GM23338 (cell line): ENCODE results near the gene UQCR11. TPM values are rescaled to one million over a fixed set of nuclear protein-coding genes. Genes with fewer than 3 reads are reported as not detected.

Experiments used
- ATAC-seq: fragments of 200-7000 bp; cut with Tn5 transposase; 3 replicates; pipeline ENCODE4 v1.9.1; 2020
- DNase-seq: peaks from one replicate; pipeline ENCODE4 v3.0.0-alpha.2; 2015; ENCODE audit warnings: low spot score
- H2AFZ ChIP-seq: fragments of 200-600 bp; sonication (generic); 2 replicates; pipeline ENCODE4 v1.8.0; 2016; ENCODE audit warnings: antibody characterized with exemption, mild to moderate bottlenecking, moderate library complexity
- H3F3A ChIP-seq: fragments of 200-600 bp; sonication (generic); replicated peaks from 2 replicates; pipeline ENCODE4 v1.8.0; 2017; ENCODE audit warnings: antibody characterized with exemption, mixed run types, low read depth
- H3K27ac ChIP-seq: fragments of 200-600 bp; sonication (generic); 2 replicates; pipeline ENCODE4 v1.6.1; 2016; ENCODE audit warnings: low read depth
- H3K27me3 ChIP-seq: fragments of 200-600 bp; sonication (generic); 2 replicates; pipeline ENCODE4 v1.8.0; 2016; ENCODE audit warnings: mild to moderate bottlenecking, mixed run types, moderate library complexity; ENCODE audit not compliant: insufficient read depth
- H3K36me3 ChIP-seq: fragments of 200-600 bp; sonication (generic); 2 replicates; pipeline ENCODE4 v1.8.0; 2016; ENCODE audit warnings: mild to moderate bottlenecking; ENCODE audit not compliant: insufficient read depth
- H3K4me1 ChIP-seq: fragments of 200-600 bp; sonication (generic); 2 replicates; pipeline ENCODE4 v1.8.0; 2016; ENCODE audit warnings: mild to moderate bottlenecking, moderate library complexity; ENCODE audit not compliant: insufficient read depth
- H3K4me2 ChIP-seq: fragments of 200-600 bp; sonication (generic); 2 replicates; pipeline ENCODE4 v1.7.1; 2017; ENCODE audit warnings: mixed run types
- H3K4me3 ChIP-seq: fragments of 200-600 bp; sonication (generic); 2 replicates; pipeline ENCODE4 v1.6.1; 2016; ENCODE audit warnings: mixed run types
- H3K79me2 ChIP-seq: fragments of 200-600 bp; sonication (generic); replicated peaks from 2 replicates; pipeline ENCODE4 v1.8.0; 2017; ENCODE audit warnings: mild to moderate bottlenecking; ENCODE audit not compliant: insufficient read depth
- H3K9me2 ChIP-seq: fragments of 200-600 bp; sonication (generic); 2 replicates; pipeline ENCODE4 v1.8.0; 2017; ENCODE audit not compliant: insufficient read depth
- H4K20me1 ChIP-seq: fragments of 200-600 bp; sonication (generic); replicated peaks from 2 replicates; pipeline ENCODE4 v1.8.0; 2017; ENCODE audit warnings: mild to moderate bottlenecking; ENCODE audit not compliant: insufficient read depth
- H3K27ac Mint-ChIP-seq: 2 replicates; pipeline ENCODE4 v1.8.0; 2020; ENCODE audit warnings: inconsistent platforms, mild to moderate bottlenecking, moderate library complexity, mixed read lengths
- H3K27me3 Mint-ChIP-seq: 3 replicates; pipeline ENCODE4 v1.8.0; 2022; ENCODE audit warnings: low read depth, mild to moderate bottlenecking, moderate library complexity, mixed read lengths, inconsistent platforms; ENCODE audit not compliant: insufficient read depth, poor library complexity
- H3K36me3 Mint-ChIP-seq: 3 replicates; pipeline ENCODE4 v1.8.0; 2021; ENCODE audit warnings: low read depth, mild to moderate bottlenecking, inconsistent platforms, moderate library complexity, mixed read lengths
- H3K4me1 Mint-ChIP-seq: 3 replicates; pipeline ENCODE4 v1.8.0; 2020; ENCODE audit warnings: mild to moderate bottlenecking, inconsistent platforms, mixed read lengths
- H3K4me3 Mint-ChIP-seq: 3 replicates; pipeline ENCODE4 v1.8.0; 2021; ENCODE audit warnings: moderate library complexity, mild to moderate bottlenecking, inconsistent platforms, mixed read lengths
- H3K9me3 Mint-ChIP-seq: 3 replicates; pipeline ENCODE4 v1.8.0; 2020; ENCODE audit warnings: moderate library complexity, mild to moderate bottlenecking, inconsistent platforms, mixed read lengths
- EZH2 ChIP-seq: fragments of 200-600 bp; sonication (generic); IDR thresholded peaks from one replicate; pipeline ENCODE4 v1.8.0; 2017; ENCODE audit warnings: antibody characterized with exemption, mild to moderate bottlenecking, low read depth; ENCODE audit not compliant: unreplicated experiment
- EZH2phosphoT487 ChIP-seq: fragments of 200-600 bp; sonication (generic); IDR thresholded peaks from one replicate; pipeline ENCODE4 v1.8.1; 2018; ENCODE audit warnings: antibody characterized with exemption; ENCODE audit not compliant: unreplicated experiment
- JUNB ChIP-seq: IDR thresholded peaks from one replicate; pipeline ENCODE4 v1.6.1; 2016; ENCODE audit warnings: antibody characterized with exemption; ENCODE audit not compliant: unreplicated experiment
- NANOG ChIP-seq: IDR thresholded peaks from 2 replicates; pipeline ENCODE4 v1.6.1; 2016; ENCODE audit warnings: antibody characterized with exemption, borderline replicate concordance
- POLR2AphosphoS5 ChIP-seq: IDR thresholded peaks from 2 replicates; pipeline ENCODE4 v1.6.1; 2016; ENCODE audit warnings: antibody characterized with exemption, low read depth
- ZNF114 ChIP-seq: fragments of 250-450 bp; sonication (Bioruptor Pico); IDR thresholded peaks from 2 replicates; pipeline ENCODE4 v1.5.0; 2020; ENCODE audit warnings: mild to moderate bottlenecking, moderate library complexity
- ZNF331 ChIP-seq: fragments of 250-450 bp; sonication (Bioruptor Pico); IDR thresholded peaks from 2 replicates; pipeline ENCODE4 v1.5.0; 2020; ENCODE audit warnings: low read depth, mild to moderate bottlenecking, moderate library complexity
- ZNF462 ChIP-seq: fragments of 250-450 bp; sonication (Bioruptor Pico); IDR thresholded peaks from 2 replicates; pipeline ENCODE4 v1.5.0; 2020; ENCODE audit warnings: mild to moderate bottlenecking, moderate library complexity
- polyA plus RNA-seq: library from polyadenylated mRNA; unstranded; fragments of >200 nt; fragmentation: Nextera tagmentation; extraction: Ambion mirVana; gene quantifications from 2 replicates; pipeline ENCODE4 v1.2.1, GENCODE V29; 2016
- total RNA-seq: library from RNA; depleted of rRNA; stranded (reverse); fragments of >200 nt; shearing (Covaris generic); gene quantifications from 2 replicates; pipeline ENCODE4 v1.2.3, GENCODE V29; 2014
- TF ChIP-seq, protein P1 (sequence below): IDR thresholded peaks from 2 replicates; pipeline ENCODE4 v1.6.1; 2016; ENCODE audit warnings: antibody characterized with exemption
- TF ChIP-seq, protein P2 (sequence below): IDR thresholded peaks from one replicate; pipeline ENCODE4 v1.6.1; 2018; ENCODE audit warnings: antibody characterized with exemption; ENCODE audit not compliant: unreplicated experiment
- TF ChIP-seq, protein P3 (sequence below), 2 experiments: fragments of 200-600 bp in 1 of 2; sonication (generic) in 1 of 2; conservative IDR thresholded peaks; 2 replicates each; pipeline versions ENCODE4 v1.5.1 to v1.6.1; 2016 to 2017; ENCODE audit warnings: antibody characterized with exemption in 2 of 2, low read depth in 2 of 2, mild to moderate bottlenecking in 2 of 2, moderate library complexity in 1 of 2

Gene UQCR11
- total and polyA plus RNA-seq, 2 experiments from 2014 or later = 46.4 to 413 TPM

- TF ChIP-seq ZNF462 (CRISPR knock-in tag) (no peak), JUNB (no peak), POLR2AphosphoS5 (no peak)
- TF ChIP-seq, protein P1, sequence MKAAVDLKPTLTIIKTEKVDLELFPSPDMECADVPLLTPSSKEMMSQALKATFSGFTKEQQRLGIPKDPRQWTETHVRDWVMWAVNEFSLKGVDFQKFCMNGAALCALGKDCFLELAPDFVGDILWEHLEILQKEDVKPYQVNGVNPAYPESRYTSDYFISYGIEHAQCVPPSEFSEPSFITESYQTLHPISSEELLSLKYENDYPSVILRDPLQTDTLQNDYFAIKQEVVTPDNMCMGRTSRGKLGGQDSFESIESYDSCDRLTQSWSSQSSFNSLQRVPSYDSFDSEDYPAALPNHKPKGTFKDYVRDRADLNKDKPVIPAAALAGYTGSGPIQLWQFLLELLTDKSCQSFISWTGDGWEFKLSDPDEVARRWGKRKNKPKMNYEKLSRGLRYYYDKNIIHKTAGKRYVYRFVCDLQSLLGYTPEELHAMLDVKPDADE = no peak
Observed at GRCh38 chr19:1629256-1629808, 24.1 kb upstream of the UQCR11 start (continued).

- no peaks in the 10 kb centered on the region for H3K9me3 Mint-ChIP-seq
- H3K27ac ChIP-seq = no peak overlapping the region
- H3F3A ChIP-seq = peaks cover 12% of the 10 kb centered on the region; the same call in 1 of the 2 replicates
- peaks cover 9% of the 10 kb centered on the region for H3K79me2 ChIP-seq
- no peaks in the 10 kb centered on the region for H3K9me2 ChIP-seq
- no peak overlapping the region for H3K27ac Mint-ChIP-seq
- peaks cover 40% of the 10 kb centered on the region for H3K36me3 Mint-ChIP-seq
- H2AFZ ChIP-seq = no peak overlapping the region
- peaks cover 29% of the 10 kb centered on the region for H4K20me1 ChIP-seq
- peaks cover 11% of the 10 kb centered on the region; the same call in 1 of the 2 replicates for H3K36me3 ChIP-seq
- peaks cover 8% of the 10 kb centered on the region for H3K4me1 Mint-ChIP-seq
- ATAC-seq (no peak), DNase-seq (no peak)
- H3K4me1 ChIP-seq = no peaks in the 10 kb centered on the region
- no peak overlapping the region for H3K4me3 ChIP-seq
- no peak overlapping the region for H3K4me2 ChIP-seq
- H3K27me3 Mint-ChIP-seq = peaks cover 18% of the 10 kb centered on the region
- H3K27me3 ChIP-seq = no peaks in the 10 kb centered on the region
- no peak overlapping the region for H3K4me3 Mint-ChIP-seq
- TF ChIP-seq NANOG (no peak), EZH2 (no peak), ZNF331 (CRISPR knock-in tag) (no peak), EZH2phosphoT487 (no peak), ZNF114 (no peak), JUNB (no peak)
- TF ChIP-seq, protein P1 = no peak
- TF ChIP-seq, protein P2, sequence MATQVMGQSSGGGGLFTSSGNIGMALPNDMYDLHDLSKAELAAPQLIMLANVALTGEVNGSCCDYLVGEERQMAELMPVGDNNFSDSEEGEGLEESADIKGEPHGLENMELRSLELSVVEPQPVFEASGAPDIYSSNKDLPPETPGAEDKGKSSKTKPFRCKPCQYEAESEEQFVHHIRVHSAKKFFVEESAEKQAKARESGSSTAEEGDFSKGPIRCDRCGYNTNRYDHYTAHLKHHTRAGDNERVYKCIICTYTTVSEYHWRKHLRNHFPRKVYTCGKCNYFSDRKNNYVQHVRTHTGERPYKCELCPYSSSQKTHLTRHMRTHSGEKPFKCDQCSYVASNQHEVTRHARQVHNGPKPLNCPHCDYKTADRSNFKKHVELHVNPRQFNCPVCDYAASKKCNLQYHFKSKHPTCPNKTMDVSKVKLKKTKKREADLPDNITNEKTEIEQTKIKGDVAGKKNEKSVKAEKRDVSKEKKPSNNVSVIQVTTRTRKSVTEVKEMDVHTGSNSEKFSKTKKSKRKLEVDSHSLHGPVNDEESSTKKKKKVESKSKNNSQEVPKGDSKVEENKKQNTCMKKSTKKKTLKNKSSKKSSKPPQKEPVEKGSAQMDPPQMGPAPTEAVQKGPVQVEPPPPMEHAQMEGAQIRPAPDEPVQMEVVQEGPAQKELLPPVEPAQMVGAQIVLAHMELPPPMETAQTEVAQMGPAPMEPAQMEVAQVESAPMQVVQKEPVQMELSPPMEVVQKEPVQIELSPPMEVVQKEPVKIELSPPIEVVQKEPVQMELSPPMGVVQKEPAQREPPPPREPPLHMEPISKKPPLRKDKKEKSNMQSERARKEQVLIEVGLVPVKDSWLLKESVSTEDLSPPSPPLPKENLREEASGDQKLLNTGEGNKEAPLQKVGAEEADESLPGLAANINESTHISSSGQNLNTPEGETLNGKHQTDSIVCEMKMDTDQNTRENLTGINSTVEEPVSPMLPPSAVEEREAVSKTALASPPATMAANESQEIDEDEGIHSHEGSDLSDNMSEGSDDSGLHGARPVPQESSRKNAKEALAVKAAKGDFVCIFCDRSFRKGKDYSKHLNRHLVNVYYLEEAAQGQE = no peak
- TF ChIP-seq, protein P3, sequence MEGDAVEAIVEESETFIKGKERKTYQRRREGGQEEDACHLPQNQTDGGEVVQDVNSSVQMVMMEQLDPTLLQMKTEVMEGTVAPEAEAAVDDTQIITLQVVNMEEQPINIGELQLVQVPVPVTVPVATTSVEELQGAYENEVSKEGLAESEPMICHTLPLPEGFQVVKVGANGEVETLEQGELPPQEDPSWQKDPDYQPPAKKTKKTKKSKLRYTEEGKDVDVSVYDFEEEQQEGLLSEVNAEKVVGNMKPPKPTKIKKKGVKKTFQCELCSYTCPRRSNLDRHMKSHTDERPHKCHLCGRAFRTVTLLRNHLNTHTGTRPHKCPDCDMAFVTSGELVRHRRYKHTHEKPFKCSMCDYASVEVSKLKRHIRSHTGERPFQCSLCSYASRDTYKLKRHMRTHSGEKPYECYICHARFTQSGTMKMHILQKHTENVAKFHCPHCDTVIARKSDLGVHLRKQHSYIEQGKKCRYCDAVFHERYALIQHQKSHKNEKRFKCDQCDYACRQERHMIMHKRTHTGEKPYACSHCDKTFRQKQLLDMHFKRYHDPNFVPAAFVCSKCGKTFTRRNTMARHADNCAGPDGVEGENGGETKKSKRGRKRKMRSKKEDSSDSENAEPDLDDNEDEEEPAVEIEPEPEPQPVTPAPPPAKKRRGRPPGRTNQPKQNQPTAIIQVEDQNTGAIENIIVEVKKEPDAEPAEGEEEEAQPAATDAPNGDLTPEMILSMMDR (conservative IDR thresholded peaks at IDR 0.05; ENCODE audit: low read depth in 2 of 2) = no peak
Observed at GRCh38 chr19:1627194-1627593, 21.9 kb upstream of the UQCR11 start.
